Epithelial cell of esophagus (primary cell): Measurements from ENCODE around the gene PROM2.

Experiments used
- DNase-seq: peaks from one replicate; pipeline ENCODE4 v3.0.0; 2010; ENCODE audit warnings: low read depth
- H3K4me3 ChIP-seq: 2 replicates; pipeline ENCODE4 v1.5.1; 2011; ENCODE audit warnings: mild to moderate bottlenecking, low read length, control low read depth
- TF ChIP-seq, protein P1 (sequence below): IDR thresholded peaks from 2 replicates; pipeline ENCODE4 v1.5.1; 2011; ENCODE audit warnings: low read depth, mild to moderate bottlenecking, low read length, control low read depth, inconsistent platforms; ENCODE audit not compliant: insufficient read depth; ENCODE audit errors: missing control alignments

Gene PROM2, protein sequence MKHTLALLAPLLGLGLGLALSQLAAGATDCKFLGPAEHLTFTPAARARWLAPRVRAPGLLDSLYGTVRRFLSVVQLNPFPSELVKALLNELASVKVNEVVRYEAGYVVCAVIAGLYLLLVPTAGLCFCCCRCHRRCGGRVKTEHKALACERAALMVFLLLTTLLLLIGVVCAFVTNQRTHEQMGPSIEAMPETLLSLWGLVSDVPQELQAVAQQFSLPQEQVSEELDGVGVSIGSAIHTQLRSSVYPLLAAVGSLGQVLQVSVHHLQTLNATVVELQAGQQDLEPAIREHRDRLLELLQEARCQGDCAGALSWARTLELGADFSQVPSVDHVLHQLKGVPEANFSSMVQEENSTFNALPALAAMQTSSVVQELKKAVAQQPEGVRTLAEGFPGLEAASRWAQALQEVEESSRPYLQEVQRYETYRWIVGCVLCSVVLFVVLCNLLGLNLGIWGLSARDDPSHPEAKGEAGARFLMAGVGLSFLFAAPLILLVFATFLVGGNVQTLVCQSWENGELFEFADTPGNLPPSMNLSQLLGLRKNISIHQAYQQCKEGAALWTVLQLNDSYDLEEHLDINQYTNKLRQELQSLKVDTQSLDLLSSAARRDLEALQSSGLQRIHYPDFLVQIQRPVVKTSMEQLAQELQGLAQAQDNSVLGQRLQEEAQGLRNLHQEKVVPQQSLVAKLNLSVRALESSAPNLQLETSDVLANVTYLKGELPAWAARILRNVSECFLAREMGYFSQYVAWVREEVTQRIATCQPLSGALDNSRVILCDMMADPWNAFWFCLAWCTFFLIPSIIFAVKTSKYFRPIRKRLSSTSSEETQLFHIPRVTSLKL

DNA sequence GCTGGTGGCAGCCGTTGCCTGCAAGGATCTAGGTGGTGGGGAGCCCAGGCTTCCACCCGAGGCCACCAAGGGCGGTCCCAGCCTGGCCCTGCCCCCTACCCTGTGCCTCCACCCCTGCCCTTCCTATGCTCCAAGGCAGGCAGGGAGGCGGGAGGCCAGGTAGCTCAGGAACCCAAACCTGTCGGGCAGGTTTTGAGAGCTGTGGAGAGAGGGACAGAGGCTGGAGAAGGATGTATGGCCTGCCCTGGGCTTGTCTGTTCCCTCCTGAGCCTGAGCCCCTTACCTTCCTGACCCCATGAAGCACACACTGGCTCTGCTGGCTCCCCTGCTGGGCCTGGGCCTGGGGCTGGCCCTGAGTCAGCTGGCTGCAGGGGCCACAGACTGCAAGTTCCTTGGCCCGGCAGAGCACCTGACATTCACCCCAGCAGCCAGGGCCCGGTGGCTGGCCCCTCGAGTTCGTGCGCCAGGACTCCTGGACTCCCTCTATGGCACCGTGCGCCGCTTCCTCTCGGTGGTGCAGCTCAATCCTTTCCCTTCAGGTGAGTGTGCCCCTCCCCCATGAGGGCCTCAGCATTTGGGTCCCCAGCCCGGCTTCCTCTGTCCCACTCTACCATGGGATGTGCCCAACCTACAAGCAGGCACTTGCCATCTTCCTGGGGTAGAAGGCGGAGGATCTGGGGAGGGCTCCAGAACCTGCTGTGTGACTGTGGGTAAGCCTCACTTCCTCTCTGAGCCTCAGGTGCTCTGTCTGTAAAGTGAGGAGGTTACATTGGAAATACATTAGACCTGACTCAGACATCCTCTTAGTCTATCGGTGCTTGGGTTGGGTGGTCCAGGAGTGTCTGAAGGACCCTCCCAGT is at the start of gene PROM2:
PROM2 (plus strand) TSS at position 159 of the 860 bp plus-strand sequence; CDS start at position 296, 137 bp downstream.
- H3K4me3 ChIP-seq: peak within 1 kb of the TSS; percentile 59
- DNase-seq: peak; percentile 79
- TF ChIP-seq, protein P1, sequence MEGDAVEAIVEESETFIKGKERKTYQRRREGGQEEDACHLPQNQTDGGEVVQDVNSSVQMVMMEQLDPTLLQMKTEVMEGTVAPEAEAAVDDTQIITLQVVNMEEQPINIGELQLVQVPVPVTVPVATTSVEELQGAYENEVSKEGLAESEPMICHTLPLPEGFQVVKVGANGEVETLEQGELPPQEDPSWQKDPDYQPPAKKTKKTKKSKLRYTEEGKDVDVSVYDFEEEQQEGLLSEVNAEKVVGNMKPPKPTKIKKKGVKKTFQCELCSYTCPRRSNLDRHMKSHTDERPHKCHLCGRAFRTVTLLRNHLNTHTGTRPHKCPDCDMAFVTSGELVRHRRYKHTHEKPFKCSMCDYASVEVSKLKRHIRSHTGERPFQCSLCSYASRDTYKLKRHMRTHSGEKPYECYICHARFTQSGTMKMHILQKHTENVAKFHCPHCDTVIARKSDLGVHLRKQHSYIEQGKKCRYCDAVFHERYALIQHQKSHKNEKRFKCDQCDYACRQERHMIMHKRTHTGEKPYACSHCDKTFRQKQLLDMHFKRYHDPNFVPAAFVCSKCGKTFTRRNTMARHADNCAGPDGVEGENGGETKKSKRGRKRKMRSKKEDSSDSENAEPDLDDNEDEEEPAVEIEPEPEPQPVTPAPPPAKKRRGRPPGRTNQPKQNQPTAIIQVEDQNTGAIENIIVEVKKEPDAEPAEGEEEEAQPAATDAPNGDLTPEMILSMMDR: no peak

DNA sequence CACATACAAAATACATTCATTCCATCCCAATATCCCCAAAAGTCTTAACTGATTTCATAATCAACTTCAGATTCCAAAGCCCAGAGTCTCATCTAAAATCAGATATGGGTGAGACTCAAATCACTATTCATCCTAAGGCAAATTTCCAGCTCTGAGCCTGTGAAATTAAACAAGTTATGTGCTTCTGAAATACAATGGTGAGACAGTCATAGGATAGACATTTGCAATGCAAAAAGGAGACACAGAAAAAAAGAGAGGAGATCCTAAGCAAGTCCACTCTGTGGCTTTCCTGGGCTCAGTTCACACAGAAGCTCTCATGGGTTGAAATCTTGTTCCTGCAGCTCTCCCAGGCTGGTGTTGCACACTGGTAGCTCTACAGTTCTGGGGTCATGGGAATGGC is 48.6 kb upstream of the PROM2 start:
- TF ChIP-seq, protein P1: no peak
- H3K4me3 ChIP-seq: no peak overlapping the region
- DNase-seq: no peak

DNA sequence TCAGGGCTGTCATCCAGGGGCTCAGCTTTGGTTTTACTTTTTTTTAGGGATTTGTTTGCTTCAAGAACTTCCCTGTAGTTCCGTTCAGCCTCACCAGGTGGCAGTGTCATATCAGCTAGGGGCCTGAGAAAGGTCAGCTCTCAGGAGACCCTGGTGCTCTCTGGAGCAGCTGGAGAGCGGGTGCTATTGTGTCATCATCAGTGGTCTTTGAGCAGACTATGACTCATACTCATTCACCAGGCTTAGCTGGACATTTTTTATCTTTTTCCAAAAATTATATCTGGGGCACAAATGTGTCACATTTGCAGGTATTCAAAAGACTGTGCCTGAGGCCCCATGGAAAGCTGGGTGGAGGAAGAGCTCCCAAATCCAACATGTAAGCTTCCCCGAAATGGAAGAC is 42.5 kb upstream of the PROM2 start:
- TF ChIP-seq, protein P1: peak; percentile 98

DNA sequence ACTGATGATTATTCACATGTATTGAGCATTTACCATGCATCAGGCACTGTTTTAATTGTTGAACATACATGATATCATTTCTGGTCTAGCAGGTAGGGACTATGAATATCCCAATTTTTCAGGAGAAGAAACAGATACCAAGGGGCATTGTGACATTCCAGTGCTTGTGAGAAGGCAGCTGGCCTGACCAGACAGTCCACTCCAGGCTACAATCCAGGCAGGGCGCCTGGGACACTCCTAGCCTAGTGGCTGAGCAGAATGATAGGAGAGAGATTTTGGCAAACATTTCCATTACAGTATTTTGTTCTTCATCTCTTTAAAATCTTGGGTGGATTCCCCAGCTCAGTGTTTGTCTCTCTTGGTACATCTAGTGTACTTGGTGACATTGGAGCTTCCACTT is 42.0 kb upstream of the PROM2 start:
- no peak for DNase-seq
- H3K4me3 ChIP-seq: no peak overlapping the region
- TF ChIP-seq, protein P1: no peak

More for the DNA sequence above, 42.5 kb upstream of the PROM2 start:
- DNase-seq: peak; percentile 67
- H3K4me3 ChIP-seq: no peak overlapping the region

DNA sequence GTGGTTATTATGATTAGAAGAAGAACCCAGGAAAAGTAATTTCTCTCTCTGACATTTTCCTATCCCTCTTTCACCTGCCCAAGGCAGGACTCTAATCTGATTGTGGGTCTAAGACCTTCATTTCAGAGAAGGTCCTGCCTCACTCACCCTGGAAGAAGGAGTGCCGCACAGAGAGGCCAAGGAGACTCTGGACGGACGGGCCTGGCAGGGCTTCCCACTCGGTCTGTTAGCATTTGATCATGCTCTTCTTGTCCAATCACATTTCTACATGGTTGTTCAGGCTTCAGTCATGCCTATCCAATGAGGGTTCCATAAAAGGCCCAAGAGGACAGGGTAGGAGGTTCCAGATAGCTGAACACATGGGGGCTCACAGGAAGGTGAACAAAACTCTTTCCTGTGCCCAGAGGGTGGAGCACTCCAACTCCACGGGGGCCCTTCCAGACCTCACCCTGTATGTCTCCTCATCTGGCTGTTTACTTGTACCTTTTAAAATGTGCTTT is 39.9 kb upstream of the PROM2 start:
- DNase-seq: no peak
- TF ChIP-seq, protein P1: no peak
- H3K4me3 ChIP-seq: no peak overlapping the region

DNA sequence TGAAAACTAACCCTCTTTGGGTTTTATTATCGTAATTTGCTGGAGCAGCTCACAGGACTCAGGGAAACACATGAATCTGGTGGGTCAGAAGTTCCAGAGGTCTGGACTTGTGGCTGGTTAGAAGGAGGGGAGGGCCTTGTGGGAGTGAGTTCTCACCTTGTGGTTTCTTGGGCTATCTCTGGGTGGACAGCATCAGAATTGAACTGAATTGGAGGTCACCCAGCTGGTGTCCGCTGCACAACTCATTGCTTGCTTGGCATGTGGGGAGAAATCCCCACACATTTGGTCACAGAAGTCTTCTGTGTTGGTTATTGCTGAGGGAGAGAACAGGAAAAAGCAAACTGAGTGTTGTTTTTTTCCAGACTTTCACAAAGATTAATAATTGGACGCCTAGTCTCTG is 39.4 kb upstream of the PROM2 start:
- no peak for DNase-seq
- TF ChIP-seq, protein P1: no peak
- H3K4me3 ChIP-seq: no peak overlapping the region
